HepG2 (cell line): Measurements from ENCODE around the gene DPYD. TPM values are rescaled to one million over a fixed set of nuclear protein-coding genes. Genes with fewer than 3 reads are reported as not detected.

Experiments used
- ATAC-seq: fragments of 200-7000 bp; cut with Tn5 transposase; 3 replicates; pipeline ENCODE4 v1.9.1; 2020; ENCODE audit warnings: mild to moderate bottlenecking, moderate library complexity
- BruUV-seq: library from RNA; stranded (reverse); fragments of 400-500 nt; replicated peaks from 2 replicates; lab custom pipeline; 2021; lab: Mats Ljungman, UMichigan
- CTCF ChIA-PET: fragments of 300-600 bp; formaldehyde crosslinking; extraction: SDS; loops from one replicate; lab custom pipeline; 2021; ENCODE audit warnings: low total read pairs, inconsistent platforms, low intra/inter-chr PET ratio; lab: Yijun Ruan, JAX
- POLR2A ChIA-PET: fragments of 350-600 bp; sonication (Branson Sonifier 250); formaldehyde crosslinking; loops from one replicate; lab custom pipeline; 2020; ENCODE audit warnings: antibody characterized with exemption, inconsistent platforms; lab: Yijun Ruan, JAX
- DNase-seq: peaks from one replicate; pipeline ENCODE4 v3.0.0-alpha.2; 2015; ENCODE audit warnings: low spot score
- FAIRE-seq: peaks from 3 replicates; lab custom pipeline; 2011; peaks lifted over from hg19 to GRCh38; lab: Jason Lieb, UNC
- H2AFZ ChIP-seq: one replicate; pipeline ENCODE4 v1.6.1; 2011; ENCODE audit warnings: low read length, inconsistent platforms
- H3K27ac ChIP-seq: fragments of 300-600 bp; 3 replicates; pipeline ENCODE4 v1.8.0; 2011; ENCODE audit warnings: mixed run types, mild to moderate bottlenecking, mixed read lengths, low read length, inconsistent platforms; ENCODE audit not compliant: insufficient read depth; ENCODE audit errors: extremely low read length
- H3K27me3 ChIP-seq, 2 experiments: fragments of 200-600 bp in 1 of 2; 2 replicates in 1 of 2; 3 replicates in 1 of 2; pipeline versions ENCODE4 v1.6.0 to v1.8.0; 2011; ENCODE audit warnings: low read length in 2 of 2, mild to moderate bottlenecking in 2 of 2, moderate library complexity in 2 of 2, inconsistent platforms in 1 of 2; ENCODE audit not compliant: insufficient read depth in 2 of 2, control insufficient read depth in 1 of 2
- H3K36me3 ChIP-seq, 2 experiments: fragments of 200-600 bp in 1 of 2; replicated peaks in 1 of 2; 2 replicates in 1 of 2; 3 replicates in 1 of 2; pipeline versions ENCODE4 v1.5.1 to v1.8.0; 2011; ENCODE audit warnings: low read length in 2 of 2, inconsistent platforms in 1 of 2; ENCODE audit not compliant: insufficient read depth in 2 of 2, control insufficient read depth in 1 of 2
- H3K4me1 ChIP-seq: 2 replicates; pipeline ENCODE4 v1.5.1; 2012; ENCODE audit warnings: low read length, inconsistent platforms; ENCODE audit not compliant: insufficient read depth
- H3K4me2 ChIP-seq: 2 replicates; pipeline ENCODE4 v1.6.0; 2011; ENCODE audit warnings: low read depth, low read length, inconsistent platforms
- H3K4me3 ChIP-seq, 3 experiments: fragments of 200-600 bp in 1 of 3; sonication (generic), shearing (Covaris generic) in 1 of 3; replicated peaks in 1 of 3; 2 replicates each; pipeline ENCODE4 v1.5.1; 2011 to 2016; ENCODE audit warnings: low read length in 3 of 3, inconsistent platforms in 2 of 3, low read depth in 2 of 3, mild to moderate bottlenecking in 2 of 3, control low read depth in 1 of 3, mixed read lengths in 1 of 3; ENCODE audit not compliant: insufficient read depth in 1 of 3
- H3K79me2 ChIP-seq: one replicate; pipeline ENCODE4 v1.6.1; 2011; ENCODE audit warnings: low read length, inconsistent platforms; ENCODE audit not compliant: insufficient read depth
- H3K9ac ChIP-seq: 2 replicates; pipeline ENCODE4 v1.6.0; 2011; ENCODE audit warnings: mild to moderate bottlenecking, low read depth, low read length, inconsistent platforms; ENCODE audit not compliant: insufficient read depth
- H3K9me3 ChIP-seq: 2 replicates; pipeline ENCODE4 v1.5.1; 2012; ENCODE audit warnings: mild to moderate bottlenecking, low read length
- H4K20me1 ChIP-seq: 2 replicates; pipeline ENCODE4 v1.6.0; 2011; ENCODE audit warnings: inconsistent platforms, mild to moderate bottlenecking, low read length, moderate library complexity; ENCODE audit not compliant: insufficient read depth
- MIXL1 ChIP-seq: IDR thresholded peaks from 2 replicates; pipeline ENCODE4 v1.6.1; 2016
- TAF15 ChIP-seq: fragments of 200-400 bp; formaldehyde crosslinking; IDR thresholded peaks from one replicate; pipeline ENCODE4 v1.6.1; 2018; ENCODE audit warnings: mild to moderate bottlenecking, low read depth, low read length; ENCODE audit not compliant: poor library complexity, severe bottlenecking
- TCF7 ChIP-seq: sonication (generic); IDR thresholded peaks from 2 replicates; pipeline ENCODE4 v1.6.1; 2016; ENCODE audit warnings: antibody characterized with exemption, low read depth
- ZNF225 ChIP-seq: sonication (generic); formaldehyde crosslinking; IDR thresholded peaks from 2 replicates; pipeline ENCODE4 v1.4.0; 2020; ENCODE audit warnings: mild to moderate bottlenecking, missing genetic modification reagents
- ZNF232 ChIP-seq: sonication (generic); formaldehyde crosslinking; IDR thresholded peaks from 2 replicates; pipeline ENCODE4 v1.4.0; 2020; ENCODE audit warnings: missing genetic modification reagents, borderline replicate concordance
- ZNF605 ChIP-seq: sonication (generic); formaldehyde crosslinking; IDR thresholded peaks from 2 replicates; pipeline ENCODE4 v1.8.0; 2022; ENCODE audit warnings: mild to moderate bottlenecking, missing genetic modification reagents
- WGBS: methylation state at CpG from one replicate; pipeline ENCODE4 v1.1.6; 2017; ENCODE audit warnings: low lambda C conversion rate; 5-methylcytosine and 5-hydroxymethylcytosine counted together
- in situ Hi-C: cut with HindIII; loops from 2 replicates; pipeline ENCODE4 v1.10.0; 2017; ENCODE audit warnings: low pct_unique_long_range_greater_than_20kb; ENCODE audit not compliant: extremely low pct_ligation_motif_present
- intact Hi-C: fragments of 100-400 bp; cut with micrococcal nuclease; formaldehyde crosslinking; loops from one replicate; pipeline ENCODE4 v1.10.0; 2022; ENCODE audit not compliant: unreplicated experiment
- polyA plus RNA-seq, 8 experiments: library from polyadenylated mRNA; depleted of rRNA in 3 of 8; stranded (reverse) in 7 of 8; unstranded in 1 of 8; fragments of >200 nt; fragmentation: Illumina TruSeq in 4 of 8; extraction: Trizol in 4 of 8; gene quantifications; 2 replicates each; pipeline versions ENCODE4 v1.2.1 to v1.2.3, GENCODE V29; 2011 to 2016; ENCODE audit warnings: low read depth in 4 of 8, missing spikeins in 1 of 8, mixed read lengths in 1 of 8; ENCODE audit not compliant: insufficient read depth in 1 of 8
- total RNA-seq, 5 experiments: library from RNA; depleted of rRNA; stranded (reverse); fragments of >200 nt; fragmentation: Illumina TruSeq; extraction: Trizol; gene quantifications; 2 replicates each; pipeline ENCODE4 v1.2.3, GENCODE V29; 2016; ENCODE audit warnings: low read depth in 1 of 5
- TF ChIP-seq, protein P1 (sequence below): sonication (generic); formaldehyde crosslinking; IDR thresholded peaks from 2 replicates; pipeline ENCODE4 v1.8.0; 2022; ENCODE audit warnings: missing genetic modification reagents, low read depth, mild to moderate bottlenecking, borderline replicate concordance
- TF ChIP-seq, protein P2 (sequence below): sonication (generic); formaldehyde crosslinking; IDR thresholded peaks from 2 replicates; pipeline ENCODE4 v1.8.1; 2022; ENCODE audit warnings: low read depth, mild to moderate bottlenecking, missing genetic modification reagents

The DPYD gene
- total and polyA plus RNA-seq, 2 of the 13 experiments (the other 11 are each of a cell fraction or from before 2014, with no cell fraction given) = 1.3 to 3.4 TPM

DNA sequence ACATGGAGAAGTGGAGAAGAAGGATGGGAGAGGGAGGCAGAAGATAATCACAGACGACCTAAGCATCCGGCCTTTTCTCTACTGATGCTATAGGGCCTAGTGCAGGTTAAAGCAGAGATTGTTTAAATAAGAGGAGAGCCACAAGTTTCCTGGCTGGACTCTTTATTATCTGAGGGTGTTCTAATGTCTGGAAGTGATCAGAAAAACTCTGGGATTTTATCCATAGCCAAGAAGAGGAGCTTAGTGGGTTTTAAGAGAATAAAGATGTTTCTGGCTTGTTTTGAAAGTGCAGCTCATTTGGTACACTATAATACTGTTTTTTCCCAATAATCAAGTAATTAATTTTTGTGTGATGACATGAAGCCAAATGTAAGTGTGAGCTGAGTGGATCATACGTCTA is 780.2 kb downstream of the DPYD start:
- no peak overlapping the region for H3K9ac ChIP-seq
- H3K79me2 ChIP-seq = no peaks in the 10 kb centered on the region
- ATAC-seq (no peak), DNase-seq (no peak), FAIRE-seq (no peak)
- H3K4me2 ChIP-seq = no peak overlapping the region
- no peaks in the 10 kb centered on the region for H3K9me3 ChIP-seq
- H3K4me3 ChIP-seq = no peak overlapping the region
- BruUV-seq = no TSS peak
- in situ Hi-C loops = no loop called here
- no peak overlapping the region for H2AFZ ChIP-seq
- POLR2A ChIA-PET = no interaction called here
- TF ChIP-seq, protein P1, sequence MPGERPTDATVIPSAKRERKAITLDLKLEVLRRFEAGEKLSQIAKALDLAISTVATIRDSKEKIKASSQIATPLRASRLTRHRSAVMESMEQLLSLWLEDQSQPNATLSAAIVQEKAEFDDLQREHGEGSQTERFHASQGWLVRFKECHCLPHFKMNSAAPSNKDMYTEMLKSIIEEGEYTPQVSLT (CRISPR knock-in tag) = no peak
- TF ChIP-seq, protein P2, sequence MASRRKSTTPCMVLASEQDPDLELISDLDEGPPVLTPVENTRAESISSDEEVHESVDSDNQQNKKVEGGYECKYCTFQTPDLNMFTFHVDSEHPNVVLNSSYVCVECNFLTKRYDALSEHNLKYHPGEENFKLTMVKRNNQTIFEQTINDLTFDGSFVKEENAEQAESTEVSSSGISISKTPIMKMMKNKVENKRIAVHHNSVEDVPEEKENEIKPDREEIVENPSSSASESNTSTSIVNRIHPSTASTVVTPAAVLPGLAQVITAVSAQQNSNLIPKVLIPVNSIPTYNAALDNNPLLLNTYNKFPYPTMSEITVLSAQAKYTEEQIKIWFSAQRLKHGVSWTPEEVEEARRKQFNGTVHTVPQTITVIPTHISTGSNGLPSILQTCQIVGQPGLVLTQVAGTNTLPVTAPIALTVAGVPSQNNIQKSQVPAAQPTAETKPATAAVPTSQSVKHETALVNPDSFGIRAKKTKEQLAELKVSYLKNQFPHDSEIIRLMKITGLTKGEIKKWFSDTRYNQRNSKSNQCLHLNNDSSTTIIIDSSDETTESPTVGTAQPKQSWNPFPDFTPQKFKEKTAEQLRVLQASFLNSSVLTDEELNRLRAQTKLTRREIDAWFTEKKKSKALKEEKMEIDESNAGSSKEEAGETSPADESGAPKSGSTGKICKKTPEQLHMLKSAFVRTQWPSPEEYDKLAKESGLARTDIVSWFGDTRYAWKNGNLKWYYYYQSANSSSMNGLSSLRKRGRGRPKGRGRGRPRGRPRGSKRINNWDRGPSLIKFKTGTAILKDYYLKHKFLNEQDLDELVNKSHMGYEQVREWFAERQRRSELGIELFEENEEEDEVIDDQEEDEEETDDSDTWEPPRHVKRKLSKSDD (CRISPR knock-in tag) = no peak
- TF ChIP-seq TAF15 (no peak), MIXL1 (CRISPR knock-in tag) (no peak), ZNF225 (CRISPR knock-in tag) (no peak), ZNF232 (CRISPR knock-in tag) (no peak), TCF7 (no peak), ZNF605 (CRISPR knock-in tag) (no peak)
- H3K4me1 ChIP-seq = no peaks in the 10 kb centered on the region
- no peak overlapping the region for H3K27ac ChIP-seq
- 58% methylated on average over 3 of the region's 3 CpGs for WGBS
- no peaks in the 10 kb centered on the region for H3K36me3 ChIP-seq
- intact Hi-C loops = no loop called here
- no peaks in the 10 kb centered on the region for H3K27me3 ChIP-seq
- H4K20me1 ChIP-seq = no peaks in the 10 kb centered on the region
- CTCF ChIA-PET = no interaction called here
